GM19238 (cell line): Measurements from ENCODE around the gene AP3D1.
"Not testable (repeated sequence)": the region's sequence is repeated elsewhere in the genome, so short reads cannot be mapped to it uniquely, and the experiment has no call there.

Source experiments
- DNase-seq: peaks from one replicate; pipeline ENCODE4 v3.0.0; 2011; ENCODE audit warnings: low spot score; ENCODE audit not compliant: insufficient read length

Gene AP3D1

GRCh38 chr19:2128252-2128651, 23.1 kb downstream of the AP3D1 start:
- DNase-seq = not testable (repeated sequence)

GRCh38 chr19:2127758-2128157, 23.6 kb downstream of the AP3D1 start:
- no peak for DNase-seq

- no peak for DNase-seq
Measured at GRCh38 chr19:2126879-2127518, 24.4 kb downstream of the AP3D1 start.

GRCh38 chr19:2123682-2124387, 27.5 kb downstream of the AP3D1 start:
- no peak for DNase-seq

GRCh38 chr19:2122982-2123381, 28.4 kb downstream of the AP3D1 start:
- DNase-seq = no peak

GRCh38 chr19:2122251-2122650, 29.1 kb downstream of the AP3D1 start:
- DNase-seq = no peak

GRCh38 chr19:2121416-2122051, 29.8 kb downstream of the AP3D1 start:
- no peak for DNase-seq

GRCh38 chr19:2120821-2121220, 30.5 kb downstream of the AP3D1 start:
- no peak for DNase-seq

- DNase-seq = no peak
Measured at GRCh38 chr19:2119921-2120785, 31.2 kb downstream of the AP3D1 start.

GRCh38 chr19:2118438-2118837, 32.9 kb downstream of the AP3D1 start:
- no peak for DNase-seq

GRCh38 chr19:2117215-2117960, 34.0 kb downstream of the AP3D1 start:
- DNase-seq = no peak

GRCh38 chr19:2116507-2116906, 34.9 kb downstream of the AP3D1 start:
- DNase-seq = no peak

- DNase-seq = no peak
Measured at GRCh38 chr19:2115911-2116426, 35.4 kb downstream of the AP3D1 start.

GRCh38 chr19:2115324-2115723, 36.0 kb downstream of the AP3D1 start:
- DNase-seq = no peak

GRCh38 chr19:2114821-2115220, 36.5 kb downstream of the AP3D1 start:
- no peak for DNase-seq

GRCh38 chr19:2114218-2114617, 37.1 kb downstream of the AP3D1 start:
- DNase-seq = no peak

GRCh38 chr19:2113439-2114211, 37.7 kb downstream of the AP3D1 start:
- DNase-seq = no peak

- no peak for DNase-seq
Measured at GRCh38 chr19:2112516-2113320, 38.6 kb downstream of the AP3D1 start.

GRCh38 chr19:2111886-2112285, 39.5 kb downstream of the AP3D1 start:
- DNase-seq = no peak
